Hematopoietic multipotent progenitor cell treated with erythropoietin and hydrocortisone succinate and interleukin-3 and kit ligand, for 6 days (in vitro differentiated cells): Measurements from ENCODE around the gene RBBP9.
A peak's percentile ranks its signal among the peaks of the same experiment; 100 is the strongest.
"Not testable (repeated sequence)": the region's sequence is repeated elsewhere in the genome, so short reads cannot be mapped to it uniquely, and the experiment has no call there.

Experiments used
- DNase-seq: peaks from one replicate; pipeline ENCODE4 v3.0.0-alpha.2; 2015

RBBP9 gene

DNA sequence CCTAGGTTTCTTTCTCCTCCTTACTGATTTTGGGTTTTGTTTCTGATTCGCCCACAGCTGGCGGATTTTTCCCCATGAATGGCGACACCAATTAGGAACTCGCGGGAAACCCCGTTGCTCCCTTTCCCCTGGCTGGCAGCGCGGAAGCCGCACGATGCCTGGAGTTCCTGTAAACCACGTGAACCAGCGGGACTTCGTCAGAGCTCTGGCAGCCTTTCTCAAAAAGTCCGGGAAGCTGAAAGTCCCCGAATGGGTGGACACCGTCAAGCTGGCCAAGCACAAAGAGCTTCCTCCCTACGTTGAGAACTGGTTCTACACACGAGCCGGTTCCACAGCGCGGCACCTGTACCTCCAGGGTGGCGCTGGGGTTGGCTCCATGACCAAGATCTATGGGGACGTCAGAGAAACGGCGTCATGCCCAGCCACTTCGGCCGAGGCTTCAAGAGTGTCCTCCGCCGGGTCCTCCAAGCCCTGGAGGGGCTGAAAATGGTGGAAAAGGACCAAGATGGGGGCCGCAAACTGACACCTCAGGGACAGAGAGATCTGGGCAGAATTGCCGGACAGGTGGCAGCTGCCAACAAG lies 7.5 kb upstream of the RBBP9 start:
- DNase-seq: no peak

GRCh38 chr20:18501672-18502071 lies 4.6 kb upstream of the RBBP9 start:
- DNase-seq: not testable (repeated sequence)

GRCh38 chr20:18497603-18498002 lies 578 bp upstream of the RBBP9 start:
- no peak for DNase-seq

GRCh38 chr20:18496042-18496441 lies 983 bp downstream of the RBBP9 start:
- no peak for DNase-seq

DNA sequence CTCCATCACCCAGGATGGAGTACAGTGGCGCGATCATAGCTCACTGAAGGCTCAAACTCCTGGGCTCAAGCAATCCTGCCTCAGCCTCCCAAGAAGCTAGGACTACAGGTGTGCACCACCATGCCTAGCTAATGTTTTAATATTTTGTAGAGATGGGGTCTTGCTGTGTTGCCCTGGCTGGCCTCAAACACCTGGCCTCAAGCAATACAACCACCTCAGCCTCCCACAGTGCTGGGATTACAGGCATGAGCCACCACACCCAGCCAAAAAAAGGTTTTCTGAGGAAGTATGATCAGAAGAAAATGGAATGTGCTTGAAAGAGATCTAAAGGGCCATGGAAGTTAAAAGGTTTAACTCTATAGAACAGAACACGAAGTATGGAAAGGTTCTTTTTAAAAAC lies 8.7 kb downstream of the RBBP9 start:
- DNase-seq: no peak

GRCh38 chr20:18481596-18481995 lies 15.4 kb downstream of the RBBP9 start:
- DNase-seq: no peak

- no peak for DNase-seq
Measured at GRCh38 chr20:18477821-18478220, 19.2 kb downstream of the RBBP9 start.

- no peak for DNase-seq
Measured at GRCh38 chr20:18477218-18477617, 19.8 kb downstream of the RBBP9 start.

- DNase-seq: peak; percentile 98
Measured at GRCh38 chr20:18466894-18467730, 29.9 kb downstream of the RBBP9 start, which contains the start of the genes DZANK1 and POLR3F. Gene DZANK1 (minus strand): TSS chr20:18467030. CDS start chr20:18465358, 1,672 bp downstream. Gene POLR3F (plus strand): TSS chr20:18467390. CDS start chr20:18467507, 117 bp downstream.

- no peak for DNase-seq
Measured at GRCh38 chr20:18466574-18466893, 30.5 kb downstream of the RBBP9 start.

DNA sequence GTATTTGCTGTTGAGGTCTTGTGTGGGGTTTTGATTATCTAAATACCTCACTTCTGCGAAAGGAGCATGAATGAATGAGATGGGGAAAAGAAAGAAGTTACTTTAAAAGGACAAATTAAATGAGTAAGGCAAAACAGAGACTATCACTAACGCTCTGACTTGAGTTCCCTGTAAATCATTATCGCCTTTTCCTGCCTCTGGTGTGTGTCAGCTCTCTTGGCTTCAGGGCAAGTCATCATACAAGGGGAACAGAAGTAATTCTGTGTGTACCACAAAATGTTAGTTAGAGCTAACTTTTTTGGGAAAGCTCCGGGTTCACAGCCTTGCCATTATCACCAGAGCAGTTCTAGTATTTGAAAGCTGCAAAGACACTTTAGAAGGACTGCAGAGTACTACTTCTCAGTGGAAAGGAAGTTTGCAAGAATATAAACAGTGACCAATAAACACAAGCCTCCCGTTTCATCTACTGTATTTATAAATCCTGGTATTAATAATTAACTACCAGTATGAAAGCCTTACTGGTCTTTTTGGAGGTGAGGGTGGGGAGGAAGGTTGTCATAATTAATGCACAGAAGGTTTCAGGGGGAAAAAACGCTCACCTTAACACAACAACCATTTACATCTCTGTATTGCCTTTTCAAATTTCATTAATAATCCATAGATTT lies 31.4 kb downstream of the RBBP9 start:
- no peak for DNase-seq

DNA sequence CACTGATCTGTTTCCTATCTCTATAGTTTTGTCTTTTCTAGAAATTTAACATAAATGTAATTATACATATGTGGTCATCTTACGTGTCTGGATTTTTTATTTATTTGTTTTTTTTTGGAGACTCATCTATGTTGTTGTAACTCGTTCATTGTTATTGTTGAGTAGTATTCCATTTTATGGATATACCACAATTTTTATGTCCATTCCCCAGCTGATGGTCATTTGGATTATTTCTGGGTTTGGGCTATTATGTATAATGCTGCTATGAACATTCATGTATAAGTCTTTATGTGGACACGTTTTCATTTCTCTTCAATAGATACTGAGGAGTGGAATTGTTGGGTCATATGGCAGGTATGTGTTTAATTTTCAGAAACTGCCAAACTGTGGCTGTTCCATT lies 40.4 kb downstream of the RBBP9 start:
- DNase-seq: no peak

DNA sequence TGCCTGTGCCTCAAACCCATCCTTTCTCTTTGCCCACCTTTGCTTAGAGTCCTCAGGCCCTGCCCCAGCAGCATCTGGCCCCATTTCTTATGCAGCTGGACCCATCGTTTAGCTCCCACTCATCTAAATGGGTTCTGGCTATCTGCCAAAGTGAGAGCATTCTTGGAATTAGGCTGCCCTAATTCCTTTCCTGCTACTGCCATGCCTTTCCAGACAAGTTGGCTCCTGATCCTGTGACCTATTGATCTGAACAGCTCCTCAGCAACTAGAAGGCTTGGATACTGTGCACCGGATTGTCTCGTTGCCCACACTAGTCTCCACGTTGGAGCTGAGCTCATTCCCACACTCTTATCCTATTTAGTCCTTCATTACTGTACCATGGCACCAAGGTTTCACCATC lies 53.1 kb downstream of the RBBP9 start:
- DNase-seq: no peak

GRCh38 chr20:18440403-18440802 lies 56.6 kb downstream of the RBBP9 start:
- DNase-seq: no peak

DNA sequence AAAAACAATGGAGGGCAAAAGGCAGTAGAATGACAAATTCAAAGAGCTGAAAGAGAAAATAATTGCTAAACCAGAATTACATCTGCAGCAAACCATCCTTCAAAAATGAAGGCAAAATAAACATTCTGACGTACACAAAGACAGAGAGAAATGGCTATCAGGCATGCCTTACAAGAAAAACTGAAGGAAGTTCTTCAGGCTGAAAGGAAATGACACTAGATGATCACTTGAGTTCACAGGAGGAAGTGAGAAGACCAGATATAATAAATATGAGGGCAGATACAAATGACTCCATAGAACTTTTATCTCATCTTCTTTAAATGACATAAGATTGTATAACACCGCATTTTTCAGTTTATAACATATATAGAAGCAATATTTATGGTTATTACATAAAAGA lies 60.2 kb downstream of the RBBP9 start:
- DNase-seq: peak; percentile 12
